NCI-H1105 treated with DMSO at 0.1 percent for 48 hours (cell line): ENCODE measurements around the gene DIABLO.
"Not testable (repeated sequence)": the region's sequence is repeated elsewhere in the genome, so short reads cannot be mapped to it uniquely, and the experiment has no call there.

ENCODE experiments used
- DNase-seq: peaks from one replicate; lab custom pipeline; 2025; lab: John Stamatoyannopoulos, UW

Gene DIABLO

DNA sequence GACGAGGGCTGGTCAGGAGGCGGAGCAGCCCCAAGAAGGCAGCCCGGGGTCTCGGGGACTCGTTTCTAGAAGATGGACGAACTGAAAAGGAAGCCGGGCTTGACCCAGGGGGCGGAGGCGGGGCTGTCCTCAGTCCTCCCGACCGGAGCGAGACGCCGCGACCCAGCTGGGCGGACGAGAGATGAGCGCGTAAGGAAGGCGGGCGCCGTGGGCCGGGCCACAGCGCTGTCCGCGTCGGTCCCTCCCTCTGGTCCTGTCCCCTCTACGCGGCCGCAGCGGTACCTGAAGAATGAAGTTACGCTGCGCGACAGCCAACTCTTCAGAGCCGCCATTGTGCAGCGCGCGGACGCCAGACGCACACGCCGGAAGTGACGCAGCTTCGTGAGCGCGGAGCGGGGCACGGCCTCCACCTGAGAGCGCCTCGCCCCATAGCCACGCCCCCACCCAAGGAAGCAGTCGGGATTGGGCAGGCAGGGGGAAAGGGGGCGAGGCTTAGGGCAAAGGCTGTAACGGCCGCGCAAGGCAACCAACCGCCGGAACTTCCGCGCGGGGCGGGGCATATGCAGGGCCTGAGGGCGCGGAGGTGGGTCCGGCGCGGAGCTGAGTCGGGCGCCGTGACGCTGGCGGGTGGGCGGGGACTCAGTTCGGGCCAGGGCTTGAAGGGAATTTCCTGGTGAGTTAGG is at the start of gene DIABLO:
Gene DIABLO (minus strand): TSS at position 370 of the 683 bp plus-strand sequence. CDS start 38 bp downstream, at position 332.
- DNase-seq: peak; percentile 99

DNA sequence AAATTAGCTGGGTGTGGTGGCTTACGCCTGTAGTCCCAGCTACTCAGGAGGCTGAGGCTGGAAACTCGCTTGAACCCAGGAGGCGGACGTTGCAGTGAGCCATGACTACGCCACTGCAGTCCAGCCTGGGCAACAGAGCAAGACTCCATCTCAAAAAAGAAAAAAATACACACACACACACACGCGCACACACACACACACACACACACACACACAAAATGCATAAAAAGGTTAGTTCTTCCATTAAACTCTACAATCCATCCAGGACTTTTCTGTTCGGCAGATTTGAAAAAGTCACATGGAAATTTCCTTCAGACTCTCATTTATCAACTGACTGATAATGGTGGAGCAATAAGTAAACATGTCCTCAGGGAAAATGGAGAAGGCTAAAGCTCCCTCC is 49.6 kb upstream of the DIABLO start:
- DNase-seq: no peak

DNA sequence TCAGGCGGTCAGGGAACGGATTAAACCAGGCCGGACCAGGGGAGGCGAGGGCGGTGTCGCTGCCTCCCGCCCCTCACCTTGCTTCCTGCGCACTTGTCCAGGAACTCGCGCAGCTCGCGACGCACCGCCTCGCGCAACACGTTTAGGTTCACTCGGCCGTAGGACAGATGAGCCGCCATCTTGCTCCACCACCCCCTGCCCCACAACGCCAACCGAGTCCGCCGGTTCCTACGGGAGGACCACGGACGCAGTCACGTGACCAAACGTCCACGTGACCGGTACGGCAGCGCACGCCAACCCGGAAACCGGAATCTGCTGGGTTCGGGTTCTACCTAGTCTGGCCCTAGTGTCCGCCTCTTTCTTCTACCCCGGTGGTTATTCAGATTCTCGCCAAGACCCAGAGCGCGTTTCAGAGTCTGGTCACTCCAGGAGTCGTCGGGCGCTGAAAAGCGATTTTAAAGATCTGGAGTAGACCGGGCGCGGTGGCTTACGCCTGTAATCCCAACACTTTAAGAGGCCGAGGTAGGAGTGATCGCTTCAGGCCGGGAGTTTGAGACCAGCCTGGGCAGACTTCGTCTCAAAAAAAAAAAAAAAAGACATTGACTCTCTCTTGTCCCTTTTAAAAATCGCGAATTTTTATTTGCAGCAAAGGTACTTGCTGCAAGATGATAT is 40.5 kb upstream of the DIABLO start, which contains the start of gene VPS33A:
Gene VPS33A (minus strand): TSS at position 265 of the 672 bp plus-strand sequence. CDS start 86 bp downstream, at position 179.
- DNase-seq: peak; percentile 94

DNA sequence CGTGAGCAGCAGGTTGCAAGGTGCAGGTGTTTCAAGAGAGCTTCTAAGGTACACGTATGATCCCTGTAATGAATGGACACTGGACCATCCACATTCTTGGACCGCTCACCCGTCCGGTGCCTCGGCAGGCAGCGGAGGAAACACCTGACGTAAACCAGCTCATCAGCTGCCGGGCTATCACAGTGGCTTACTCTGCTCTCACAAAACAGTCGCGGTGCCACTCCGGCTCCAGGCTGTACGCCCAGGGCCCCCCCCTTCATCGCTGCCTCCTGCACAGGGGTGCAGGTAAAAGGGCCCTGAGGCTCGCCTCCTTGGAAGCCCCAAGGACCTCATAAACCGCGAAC is 40.0 kb upstream of the DIABLO start:
- DNase-seq: no peak

DNA sequence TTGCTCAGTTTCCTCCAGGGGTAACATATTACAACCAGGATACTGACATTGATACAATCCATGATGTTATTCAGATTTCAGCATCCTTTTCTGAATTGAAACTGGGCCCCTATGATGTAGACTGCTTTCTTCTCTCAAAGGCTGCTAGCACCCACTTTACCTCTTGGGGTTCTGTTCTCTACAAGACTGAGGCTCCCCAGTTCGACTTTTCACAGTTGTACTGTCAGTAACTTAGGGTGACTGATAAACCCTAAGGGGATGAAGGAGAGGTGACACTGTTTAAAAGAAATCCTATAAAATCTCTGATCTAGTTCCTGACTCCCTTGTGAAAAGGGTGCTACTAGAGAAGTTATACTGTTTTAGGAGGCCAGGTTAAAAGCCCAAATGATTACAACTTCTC is 39.6 kb upstream of the DIABLO start:
- DNase-seq: no peak

DNA sequence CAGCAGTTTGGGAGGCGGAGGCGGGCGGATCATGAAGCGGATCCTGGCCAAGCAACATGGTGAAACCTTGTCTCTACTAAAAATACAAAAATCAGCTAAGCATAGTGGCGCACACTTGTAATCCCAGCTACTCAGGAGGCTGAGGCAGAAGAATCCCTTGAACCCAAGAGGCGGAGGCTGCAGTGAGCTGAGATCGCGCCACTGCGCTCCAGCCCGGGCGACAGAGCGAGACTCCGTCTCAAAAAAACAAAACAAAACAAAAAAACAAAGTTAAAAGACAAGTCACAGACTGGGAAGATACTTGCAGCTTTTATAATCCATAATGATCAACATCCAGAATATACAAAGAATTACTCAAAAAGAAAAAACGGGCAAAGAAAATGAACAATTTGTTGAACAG is 34.9 kb upstream of the DIABLO start:
- DNase-seq: not testable (repeated sequence)

DNA sequence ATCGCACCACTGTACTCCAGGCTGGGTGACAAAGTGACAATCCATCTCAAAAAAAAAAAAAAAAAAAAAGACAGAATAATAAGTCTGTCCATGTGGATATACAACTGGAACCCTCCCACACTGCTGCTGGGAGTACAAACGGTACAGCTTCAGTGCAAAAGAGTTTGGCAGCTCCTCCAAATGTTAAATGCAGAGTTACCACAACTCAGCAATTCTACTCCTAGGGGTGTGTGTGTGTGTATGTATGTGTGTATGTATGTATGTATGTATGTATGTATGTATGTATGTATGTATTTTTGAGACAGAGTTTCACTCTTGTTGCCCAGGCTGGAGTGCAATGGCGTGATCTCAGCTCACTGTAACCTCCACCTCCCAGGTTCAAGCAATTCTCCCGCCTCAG is 33.1 kb upstream of the DIABLO start:
- not testable (repeated sequence) for DNase-seq

DNA sequence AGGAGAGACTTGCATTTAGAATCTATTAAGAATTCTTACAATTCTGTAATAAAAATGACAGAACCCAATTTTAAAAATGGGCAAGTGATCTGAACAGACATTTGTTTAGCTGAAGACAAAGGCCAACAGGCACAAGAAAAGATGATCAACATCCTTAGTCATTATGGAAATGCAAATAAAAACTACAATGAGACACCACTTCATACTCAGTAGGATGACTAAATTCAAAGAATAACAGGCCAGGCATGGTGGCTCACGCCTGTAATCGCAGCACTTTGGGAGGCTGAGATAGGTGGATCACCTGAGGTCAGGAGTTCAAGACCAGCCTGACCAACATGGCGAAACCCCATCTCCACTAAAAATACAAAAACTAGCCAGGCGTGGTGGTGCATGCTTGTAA is 32.6 kb upstream of the DIABLO start:
- not testable (repeated sequence) for DNase-seq

DNA sequence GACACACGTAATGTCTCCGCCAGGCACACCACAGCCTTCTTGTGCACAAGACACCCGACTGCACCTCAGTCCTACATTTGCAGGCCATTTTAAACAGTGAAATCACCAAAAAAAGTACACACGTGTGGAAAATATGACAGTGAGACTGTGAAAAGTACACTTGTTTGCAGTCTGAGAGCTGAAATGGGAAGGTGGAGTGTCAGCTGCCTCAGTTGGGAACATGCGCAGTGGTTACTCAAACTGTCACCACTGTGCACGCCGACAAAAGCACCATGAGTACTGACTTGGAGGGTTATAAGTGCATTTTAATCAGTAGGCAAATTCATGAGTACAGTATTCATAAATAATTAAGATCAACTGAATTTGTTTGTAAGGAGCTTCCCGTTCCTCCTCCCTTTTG is 24.7 kb upstream of the DIABLO start:
- no peak for DNase-seq

DNA sequence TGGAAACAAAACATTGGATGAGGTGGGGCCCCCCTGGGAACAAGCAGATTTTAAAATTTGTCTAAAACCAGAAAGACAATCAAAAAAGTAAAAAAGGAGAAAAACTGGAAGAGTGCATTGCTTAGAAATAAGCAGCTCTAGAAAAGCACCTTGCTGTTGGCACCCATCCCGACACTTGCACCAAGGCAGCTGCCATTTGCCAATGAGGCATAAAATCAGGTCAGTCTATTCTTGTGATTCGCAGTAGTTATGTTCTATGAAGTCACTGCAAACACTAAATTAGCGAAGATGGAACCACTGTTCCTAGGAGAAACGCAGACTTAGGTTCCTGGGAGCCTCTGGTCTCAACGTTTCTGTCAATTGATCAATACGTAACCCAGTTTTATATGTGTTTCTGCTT is 24.2 kb upstream of the DIABLO start:
- DNase-seq: no peak

DNA sequence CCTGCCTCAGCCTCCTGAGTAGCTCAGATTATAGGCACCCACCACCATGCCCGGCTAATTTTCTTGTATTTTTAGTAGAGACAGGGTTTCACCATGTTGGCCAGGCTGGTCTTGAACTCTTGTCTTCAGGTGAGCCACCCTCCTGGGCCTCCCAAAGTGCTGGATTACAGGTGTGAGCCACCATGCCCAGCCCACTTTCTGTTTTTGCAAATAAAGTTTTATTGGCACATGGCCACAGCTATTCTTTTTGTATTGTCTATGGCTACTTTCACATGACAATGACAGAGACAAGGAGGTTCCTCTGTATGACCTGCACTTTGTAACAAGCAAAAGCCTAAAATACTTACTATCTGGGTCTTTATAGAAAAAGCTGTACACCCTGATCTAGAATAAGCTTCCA is 19.7 kb upstream of the DIABLO start:
- DNase-seq: no peak

DNA sequence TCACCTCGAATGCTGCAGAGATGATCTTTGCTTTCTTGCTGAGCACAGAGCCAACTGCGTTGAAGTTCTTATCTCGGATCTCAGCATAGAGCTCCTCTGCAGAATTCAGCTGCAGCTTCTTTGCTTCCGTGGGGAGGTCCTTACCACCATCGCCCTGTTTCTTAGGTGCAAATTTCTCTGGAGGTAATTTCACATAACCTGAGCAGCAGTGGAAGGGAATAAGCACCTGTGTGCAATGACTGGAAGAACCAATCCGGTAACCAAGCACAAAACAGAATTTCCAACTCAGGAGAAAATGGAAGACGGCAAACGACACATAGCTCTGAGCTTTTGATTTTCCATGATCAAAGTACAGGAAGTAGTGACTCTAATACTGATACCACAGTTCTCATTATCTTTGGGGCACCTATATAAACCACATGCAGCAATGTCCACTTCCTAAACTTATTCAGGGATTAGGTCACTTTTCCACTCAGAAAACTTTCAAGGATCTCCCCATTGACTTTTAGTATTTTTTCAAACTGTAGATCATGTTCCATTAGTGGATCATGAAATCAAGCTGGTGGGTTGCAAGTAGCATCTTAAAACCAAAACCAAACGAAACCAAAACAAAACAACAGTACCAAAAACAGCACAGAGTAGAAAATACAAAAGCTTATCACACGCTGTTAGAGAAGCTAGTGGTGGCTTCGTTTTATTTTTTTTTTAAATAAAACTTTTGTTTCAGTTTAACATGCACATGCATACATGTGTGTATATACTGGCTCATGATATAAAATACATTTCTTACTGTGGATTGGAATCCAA is 18.9 kb upstream of the DIABLO start:
- DNase-seq: no peak

DNA sequence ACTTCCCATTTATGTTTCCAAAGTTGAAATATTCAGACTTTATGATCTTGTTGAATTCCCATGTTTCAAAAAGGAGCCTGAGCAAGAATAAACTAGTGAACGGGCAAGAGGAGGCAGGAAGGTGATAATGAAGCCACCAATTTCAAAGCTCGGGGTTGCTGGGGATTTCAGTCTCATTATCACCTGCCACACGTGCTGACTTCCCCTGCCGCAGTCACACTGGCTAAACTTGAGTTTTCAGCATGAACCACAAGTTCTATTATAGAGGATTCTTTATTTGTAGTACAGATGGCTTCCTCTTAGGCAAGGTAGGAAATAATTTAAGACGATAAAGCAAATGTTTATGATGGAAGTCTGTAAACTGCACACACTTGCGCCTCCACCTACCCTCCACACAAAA is 18.1 kb upstream of the DIABLO start:
- no peak for DNase-seq

DNA sequence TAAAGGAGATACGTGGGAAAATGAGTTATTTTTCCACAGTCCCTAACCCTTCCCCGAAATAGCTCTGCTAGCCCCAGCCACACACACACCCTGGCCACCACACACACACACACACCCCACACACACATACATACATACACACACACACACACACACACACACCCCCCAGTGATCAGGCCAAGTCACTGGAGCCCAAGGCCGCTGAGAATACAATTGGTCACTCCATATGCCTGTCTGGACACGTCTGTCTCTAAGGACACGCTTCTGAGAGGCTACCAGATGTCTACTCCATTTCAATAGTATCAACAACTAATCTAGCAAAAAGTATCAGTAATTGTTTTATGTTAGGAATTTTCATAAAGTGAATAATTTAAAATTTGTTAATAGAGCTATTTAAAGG is 13.0 kb upstream of the DIABLO start:
- no peak for DNase-seq

DNA sequence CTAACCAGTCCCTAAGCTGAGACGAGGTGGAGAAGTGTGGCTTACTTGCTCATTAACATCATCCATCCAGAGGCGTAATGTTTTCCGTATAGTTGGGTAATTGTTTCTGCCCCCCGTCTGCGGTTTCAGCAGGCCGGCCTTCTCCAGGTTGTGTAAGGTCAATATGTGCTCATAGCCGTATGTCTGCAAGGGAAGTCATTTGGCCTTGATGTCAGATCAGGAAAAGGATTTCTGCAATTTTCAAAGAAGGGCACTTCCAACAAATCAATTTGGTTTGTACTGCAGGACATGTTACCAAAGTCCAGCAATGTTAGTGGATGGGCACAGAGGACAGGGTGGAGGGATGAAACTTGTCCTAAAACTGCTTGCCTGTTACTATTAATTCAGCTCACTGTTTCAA is 9.9 kb upstream of the DIABLO start:
- no peak for DNase-seq

DNA sequence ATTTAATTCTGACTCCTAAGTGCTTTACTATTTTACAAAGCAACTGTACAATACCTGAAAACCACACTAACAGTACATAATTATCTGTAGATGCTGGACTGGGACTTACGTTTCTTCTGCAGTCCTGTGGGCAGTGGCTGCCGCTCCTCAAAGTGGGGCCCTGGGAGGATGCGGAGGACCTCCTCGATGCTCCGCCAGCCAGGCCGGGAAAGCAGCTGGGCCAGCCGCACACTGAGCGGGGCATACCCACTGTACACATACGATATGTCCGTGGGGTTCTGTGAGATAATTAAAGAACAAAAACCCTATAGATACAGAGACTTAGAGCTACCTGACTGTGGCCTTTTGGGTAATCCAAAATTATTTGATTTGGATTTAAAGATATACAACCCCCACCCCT is 6.8 kb upstream of the DIABLO start:
- no peak for DNase-seq

DNA sequence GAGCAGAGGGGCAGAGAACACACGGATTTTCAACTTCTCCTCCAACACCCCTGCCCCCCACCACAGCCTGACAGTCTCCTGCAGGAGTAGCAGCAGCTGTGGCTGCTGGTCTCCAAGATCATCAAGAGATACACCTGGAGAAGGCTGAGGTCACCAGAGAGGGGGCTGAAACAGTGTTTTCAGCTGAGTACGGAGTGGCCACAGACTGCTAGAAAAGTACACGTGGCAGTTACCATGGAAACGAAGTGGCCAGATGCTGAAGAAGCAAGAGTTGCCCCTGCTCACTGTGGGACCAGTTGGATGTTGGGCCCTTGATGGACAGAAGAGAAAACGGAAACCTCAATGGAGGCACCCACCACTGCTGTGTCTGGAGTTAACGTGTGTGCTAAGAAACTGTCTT is 4.9 kb upstream of the DIABLO start:
- DNase-seq: no peak

DNA sequence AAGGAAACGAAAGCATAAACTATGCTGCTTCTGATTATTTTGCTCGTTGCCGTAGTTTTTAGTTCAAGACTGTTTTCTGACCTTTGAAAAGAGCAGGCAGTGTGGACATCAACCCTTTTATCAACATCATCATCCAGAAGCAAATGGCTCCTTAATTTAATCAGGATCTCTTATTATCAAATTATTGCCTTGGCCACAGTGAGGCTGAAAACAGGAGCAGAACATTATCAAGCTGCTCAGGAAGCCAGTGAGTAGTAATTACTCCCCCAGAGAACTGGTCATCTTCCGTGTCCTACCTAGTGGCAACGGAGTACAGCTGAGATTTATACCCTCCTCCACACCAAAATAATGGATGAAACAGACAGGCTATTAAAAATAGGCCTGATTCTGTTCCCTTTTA is 2.2 kb upstream of the DIABLO start:
- no peak for DNase-seq

DNA sequence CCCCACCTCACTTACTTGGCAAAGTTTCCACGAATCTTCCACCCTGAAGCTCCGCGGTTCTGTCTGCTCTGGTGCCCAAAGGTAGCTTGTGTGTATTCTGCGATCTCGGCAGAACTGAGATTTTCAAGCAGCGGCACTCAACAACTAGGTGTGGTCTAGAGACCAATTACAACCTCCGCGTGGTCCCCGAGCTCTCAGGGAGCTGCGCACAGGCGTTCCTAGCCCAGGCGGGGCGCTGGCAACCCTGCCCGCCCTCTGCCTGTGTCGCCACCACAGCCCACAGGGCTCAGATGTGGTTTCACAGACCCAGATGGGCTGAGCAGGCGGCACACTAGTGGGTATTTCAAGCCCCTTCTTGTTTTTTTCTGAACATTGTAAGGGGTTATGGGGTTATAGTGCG is 1.5 kb upstream of the DIABLO start:
- peak; percentile 60 for DNase-seq

DNA sequence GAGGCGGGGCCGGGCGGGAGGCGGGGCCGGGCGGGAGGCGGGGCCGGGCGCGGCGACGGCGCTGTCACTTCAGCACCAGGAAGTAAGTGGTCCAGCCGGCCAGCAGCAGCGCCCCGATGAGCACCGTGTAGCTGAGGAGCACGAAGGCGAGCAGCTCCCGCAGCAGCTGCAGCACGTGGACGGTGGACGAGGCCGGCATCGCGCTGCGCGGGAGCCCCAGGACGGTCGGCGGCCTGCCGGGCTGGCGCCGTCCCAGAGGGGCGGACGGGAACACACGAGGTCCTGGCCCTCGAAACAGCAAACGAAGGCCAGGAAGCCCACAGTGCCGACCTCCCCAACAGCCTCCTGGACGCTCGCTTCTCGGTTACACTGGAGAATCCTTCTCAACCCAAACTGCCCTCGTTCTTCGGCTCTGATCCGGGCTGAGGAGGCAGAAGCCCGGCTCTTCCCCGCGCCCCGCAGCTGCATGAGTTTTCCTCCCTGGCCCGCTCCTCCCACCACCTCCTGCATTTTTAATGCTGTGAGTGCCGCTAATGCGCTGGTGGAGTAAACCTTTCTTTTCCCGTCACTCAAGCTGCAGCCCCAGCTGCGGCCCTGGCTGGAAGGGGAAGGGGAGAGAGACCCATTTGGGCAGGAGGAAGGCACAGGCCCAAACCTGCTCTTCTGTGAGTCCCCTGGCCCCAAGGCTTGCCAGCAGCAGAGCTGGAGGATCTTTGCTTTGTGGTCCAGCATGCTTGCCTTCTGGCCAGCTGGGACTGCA is 694 bp upstream of the DIABLO start:
- no peak for DNase-seq

DNA sequence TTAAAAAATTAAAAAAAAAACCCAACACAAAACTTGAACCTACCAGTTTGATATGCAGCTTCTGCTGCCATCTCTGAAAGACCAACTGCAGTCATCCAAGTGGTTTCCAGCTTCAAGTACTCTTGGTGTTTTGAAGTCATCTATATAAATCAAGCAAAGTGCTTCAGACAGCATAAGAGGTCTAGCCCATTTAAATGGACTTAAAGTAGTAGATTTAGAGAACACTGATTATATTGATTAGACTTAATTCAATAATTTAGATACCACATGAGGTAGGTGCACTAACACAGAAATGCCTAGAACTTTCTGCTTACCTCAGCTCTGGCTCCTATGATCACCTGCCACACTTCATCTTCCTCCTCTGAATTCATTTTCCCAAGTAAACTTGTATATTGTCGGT is 9.4 kb downstream of the DIABLO start:
- no peak for DNase-seq

DNA sequence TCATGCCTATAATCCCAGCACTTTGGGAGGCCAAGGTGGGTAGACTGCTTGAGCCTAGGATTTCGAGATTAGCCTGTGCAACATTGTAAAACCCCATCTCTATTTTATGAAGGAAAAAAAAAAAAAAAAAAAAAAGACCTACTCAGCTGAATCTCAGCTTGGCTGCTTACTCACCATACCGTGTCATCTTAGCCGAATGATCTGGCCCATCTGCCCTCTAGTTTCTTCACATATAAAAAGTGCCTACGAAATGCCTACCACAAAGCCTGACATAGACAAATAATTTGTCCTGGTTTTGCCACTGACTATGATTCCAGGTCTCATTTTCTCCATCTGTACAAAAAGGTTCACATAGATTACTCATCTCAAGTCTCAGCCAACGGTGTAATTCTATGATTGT is 10.1 kb downstream of the DIABLO start:
- no peak for DNase-seq
